ENCODE data around the gene GRAMD2B. TPM values are rescaled to one million over a fixed set of nuclear protein-coding genes. Genes with fewer than 3 reads are reported as not detected.

GRAMD2B gene
- total RNA-seq, 4 donors from 2014 or later: 37.7 to 61.5 (median 44.6) TPM

- no peaks in the 10 kb centered on the region for H3K36me3 ChIP-seq
- H3K4me1 ChIP-seq: peaks cover 0 to 8% (median 0%) of the 10 kb centered on the region in 4 donors
- TF ChIP-seq POLR2A (IDR thresholded peaks at IDR 0.05) (no peak), CTCF (IDR thresholded peaks at IDR 0.05) (no peak), EP300 (IDR thresholded peaks at IDR 0.05) (no peak)
- H3K27me3 ChIP-seq: no peaks in the 10 kb centered on the region
- no peak overlapping the region for H3K4me3 ChIP-seq
- no peak for DNase-seq (ENCODE audit: low spot score in 2 of 2)
- H3K9me3 ChIP-seq: peaks cover 0 to 24% (median 4%) of the 10 kb centered on the region in 4 donors
- H3K27ac ChIP-seq: no peak overlapping the region
Observed at GRCh38 chr5:126398791-126399190, 24.4 kb upstream of the GRAMD2B start.

GRCh38 chr5:126400621-126401251 is 22.5 kb upstream of the GRAMD2B start:
- Histone ChIP-seq H3K4me3 (no peak overlapping the region), H3K9me3 (peaks cover 0 to 24% (median 4%) of the 10 kb centered on the region in 4 donors), H3K36me3 (no peaks in the 10 kb centered on the region), H3K27me3 (no peaks in the 10 kb centered on the region), H3K27ac (no peak overlapping the region), H3K4me1 (peaks cover 0 to 3% (median 0%) of the 10 kb centered on the region in 4 donors)
- TF ChIP-seq CTCF (IDR thresholded peaks at IDR 0.05): no peak
- TF ChIP-seq EP300 (IDR thresholded peaks at IDR 0.05): no peak
- TF ChIP-seq POLR2A (IDR thresholded peaks at IDR 0.05): no peak
- no peak for DNase-seq (ENCODE audit: low spot score in 2 of 2)
- WGBS, 2 donors: 92 to 96% methylated on average over 3 of the region's 3 CpGs

GRCh38 chr5:126402621-126403555 is 20.3 kb upstream of the GRAMD2B start:
- no peak for DNase-seq (ENCODE audit: low spot score in 2 of 2)
- H3K27me3 ChIP-seq: no peaks in the 10 kb centered on the region
- H3K4me1 ChIP-seq: peaks cover 0 to 3% (median 0%) of the 10 kb centered on the region in 4 donors
- WGBS, 2 donors: 38 to 42% methylated on average over 2 of the region's 2 CpGs
- peaks cover 0 to 24% (median 4%) of the 10 kb centered on the region in 4 donors for H3K9me3 ChIP-seq
- H3K36me3 ChIP-seq: no peaks in the 10 kb centered on the region
- H3K4me3 ChIP-seq: no peak overlapping the region
- H3K27ac ChIP-seq: peak overlapping the region in 1 of 4 donors; percentile 45
- TF ChIP-seq CTCF (IDR thresholded peaks at IDR 0.05): no peak
- TF ChIP-seq POLR2A (IDR thresholded peaks at IDR 0.05): no peak
- no peak for TF ChIP-seq EP300 (IDR thresholded peaks at IDR 0.05)

- Histone ChIP-seq H3K9me3 (peaks cover 0 to 24% (median 4%) of the 10 kb centered on the region in 4 donors), H3K27ac (no peak overlapping the region), H3K4me3 (no peak overlapping the region), H3K4me1 (peaks cover 0 to 3% (median 0%) of the 10 kb centered on the region in 4 donors), H3K27me3 (no peaks in the 10 kb centered on the region), H3K36me3 (no peaks in the 10 kb centered on the region)
- no peak for DNase-seq (ENCODE audit: low spot score in 2 of 2)
- no peak for TF ChIP-seq EP300 (IDR thresholded peaks at IDR 0.05)
- no peak for TF ChIP-seq POLR2A (IDR thresholded peaks at IDR 0.05)
- TF ChIP-seq CTCF (IDR thresholded peaks at IDR 0.05): no peak
Observed at GRCh38 chr5:126403876-126404275, 19.3 kb upstream of the GRAMD2B start.

GRCh38 chr5:126410623-126411022 is 12.6 kb upstream of the GRAMD2B start:
- no peak for TF ChIP-seq EP300 (IDR thresholded peaks at IDR 0.05)
- TF ChIP-seq CTCF (IDR thresholded peaks at IDR 0.05): no peak
- TF ChIP-seq POLR2A (IDR thresholded peaks at IDR 0.05): no peak
- WGBS, 2 donors: 88 to 95% methylated on average over 2 of the region's 2 CpGs
- H3K27me3 ChIP-seq: no peaks in the 10 kb centered on the region

More at GRCh38 chr5:126410623-126411022, 12.6 kb upstream of the GRAMD2B start:
- Histone ChIP-seq H3K36me3 (no peaks in the 10 kb centered on the region), H3K27ac (no peak overlapping the region), H3K4me1 (peaks cover 0 to 15% (median 4%) of the 10 kb centered on the region in 4 donors), H3K9me3 (peaks cover 0 to 3% (median 0%) of the 10 kb centered on the region in 4 donors), H3K4me3 (no peak overlapping the region)
- no peak for DNase-seq (ENCODE audit: low spot score in 2 of 2)
